ENCODE results near the gene MEF2C. TPM values are rescaled to one million over a fixed set of nuclear protein-coding genes. Genes with fewer than 3 reads are reported as not detected.

Gene MEF2C
- polyA plus RNA-seq, 1 donor (not counting 4 experiments of a cell fraction or from before 2014, with no cell fraction given): 0.10 TPM

DNA sequence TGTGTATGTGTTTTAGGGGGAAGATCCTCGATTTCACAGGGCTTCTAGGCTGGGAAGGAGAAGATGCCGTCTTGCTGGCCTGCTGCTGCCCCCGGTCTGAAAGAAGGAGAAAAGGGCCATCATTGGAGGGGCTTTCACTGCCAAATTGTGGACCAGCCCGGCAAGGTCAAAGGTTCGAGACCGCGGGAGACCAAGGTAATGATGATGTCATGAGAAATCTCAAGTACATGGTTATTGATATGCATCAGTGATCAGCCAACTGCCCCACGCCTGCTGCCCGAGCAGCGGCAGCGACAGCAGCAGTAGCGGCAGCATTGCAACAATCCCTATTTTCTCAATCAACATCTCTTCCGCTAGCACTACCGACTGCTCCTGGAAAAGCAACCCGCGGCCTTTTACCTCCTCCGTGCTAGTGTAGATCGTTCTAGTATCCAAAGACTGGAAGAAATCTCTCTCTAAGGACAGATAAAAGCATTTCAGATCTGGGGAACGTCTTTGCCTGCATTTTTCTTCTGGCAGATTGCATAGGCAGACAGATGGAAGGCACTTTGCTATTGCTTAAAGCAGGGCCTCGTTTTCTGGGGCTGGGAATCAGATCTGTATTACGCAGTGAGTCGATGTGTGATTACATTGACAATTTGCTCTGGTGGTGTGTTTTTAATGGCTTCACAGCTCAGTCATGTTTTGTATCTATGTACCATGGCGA is 215.3 kb downstream of the MEF2C start:
- dilution Hi-C loops (cut with MboI; ENCODE audit: extremely low pct_ligation_motif_present, low sequenced_read_pairs): no loop called here
- Histone ChIP-seq H3K36me3 (ENCODE audit: control insufficient read depth in 2 of 2, extremely low read depth in 1 of 2, insufficient read depth in 2 of 2, low read length in 2 of 2) (no peaks in the 10 kb centered on the region), H3K9ac (ENCODE audit: control insufficient read depth, extremely low read depth, insufficient read depth, low read length) (no peak overlapping the region), H3K9me3 (ENCODE audit: control insufficient read depth, low read depth, low read length) (no peaks in the 10 kb centered on the region), H3K27me3 (ENCODE audit: control insufficient read depth, extremely low read depth, insufficient read depth, low read length) (peaks cover 84% of the 10 kb centered on the region), H3K27ac (ENCODE audit: control insufficient read depth, insufficient read depth, low read length) (no peak overlapping the region), H3K4me3 (ENCODE audit: control insufficient read depth in 2 of 3, extremely low read depth in 1 of 3, insufficient read depth in 2 of 3, low read depth in 1 of 3, low read length in 3 of 3) (no peak overlapping the region), H4K20me1 (ENCODE audit: control insufficient read depth, extremely low read depth, insufficient read depth, low read length) (no peaks in the 10 kb centered on the region), H3K4me2 (ENCODE audit: control insufficient read depth, extremely low read depth, insufficient read depth, low read depth, low read length) (no peak overlapping the region), H3K9me1 (ENCODE audit: control insufficient read depth, extremely low read depth, insufficient read depth, low read length) (no peaks in the 10 kb centered on the region), H2AFZ (ENCODE audit: control insufficient read depth, low read length) (no peak overlapping the region), H3K79me2 (ENCODE audit: control insufficient read depth, insufficient read depth, low read length) (no peaks in the 10 kb centered on the region), H3K4me1 (ENCODE audit: control insufficient read depth, extremely low read depth, insufficient read depth, low read length) (no peaks in the 10 kb centered on the region)
- FAIRE-seq (no peak), DNase-seq (ENCODE audit: low read depth, low spot score) (no peak)
- TF ChIP-seq EZH2 (IDR thresholded peaks at IDR 0.05; ENCODE audit: low read length): no peak
- TF ChIP-seq, protein P1, sequence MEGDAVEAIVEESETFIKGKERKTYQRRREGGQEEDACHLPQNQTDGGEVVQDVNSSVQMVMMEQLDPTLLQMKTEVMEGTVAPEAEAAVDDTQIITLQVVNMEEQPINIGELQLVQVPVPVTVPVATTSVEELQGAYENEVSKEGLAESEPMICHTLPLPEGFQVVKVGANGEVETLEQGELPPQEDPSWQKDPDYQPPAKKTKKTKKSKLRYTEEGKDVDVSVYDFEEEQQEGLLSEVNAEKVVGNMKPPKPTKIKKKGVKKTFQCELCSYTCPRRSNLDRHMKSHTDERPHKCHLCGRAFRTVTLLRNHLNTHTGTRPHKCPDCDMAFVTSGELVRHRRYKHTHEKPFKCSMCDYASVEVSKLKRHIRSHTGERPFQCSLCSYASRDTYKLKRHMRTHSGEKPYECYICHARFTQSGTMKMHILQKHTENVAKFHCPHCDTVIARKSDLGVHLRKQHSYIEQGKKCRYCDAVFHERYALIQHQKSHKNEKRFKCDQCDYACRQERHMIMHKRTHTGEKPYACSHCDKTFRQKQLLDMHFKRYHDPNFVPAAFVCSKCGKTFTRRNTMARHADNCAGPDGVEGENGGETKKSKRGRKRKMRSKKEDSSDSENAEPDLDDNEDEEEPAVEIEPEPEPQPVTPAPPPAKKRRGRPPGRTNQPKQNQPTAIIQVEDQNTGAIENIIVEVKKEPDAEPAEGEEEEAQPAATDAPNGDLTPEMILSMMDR (optimal IDR thresholded peaks at IDR 0.05 in 1 of 3, IDR thresholded peaks at IDR 0.05 in 1 of 3, conservative IDR thresholded peaks at IDR 0.05 in 1 of 3; ENCODE audit: extremely low read depth in 1 of 3, insufficient read depth in 2 of 3, low read length in 3 of 3): no peak

Small RNAs within 50 kb of the gene (small RNA-seq; reads per million reads assigned to genes)
- gene AC008525.2 (ENCODE audit: insufficient read length in 3 of 3, low read depth in 3 of 3, low replicate concordance in 1 of 3): 0 reads per million in 3 experiments

Measured in keratinocyte (primary cell).